Bronchial epithelial cell (primary cell): ENCODE results near the gene ADCY3. TPM values are rescaled to one million over a fixed set of nuclear protein-coding genes. Genes with fewer than 3 reads are reported as not detected.
A peak's percentile ranks its signal among the peaks of the same experiment; 100 is the strongest.

Source experiments
- DNase-seq: peaks from one replicate; pipeline ENCODE4 v3.0.0-alpha.2; 2010; ENCODE audit warnings: low read depth
- FAIRE-seq: peaks from 2 replicates; lab custom pipeline; 2011; peaks lifted over from hg19 to GRCh38; lab: Jason Lieb, UNC
- H3K27me3 ChIP-seq: 2 replicates; pipeline ENCODE4 v1.5.1; 2011; ENCODE audit warnings: low read length; ENCODE audit not compliant: control insufficient read depth, insufficient read depth
- H3K36me3 ChIP-seq: 2 replicates; pipeline ENCODE4 v1.5.1; 2011; ENCODE audit warnings: low read length; ENCODE audit not compliant: control insufficient read depth, insufficient read depth
- H3K4me3 ChIP-seq: 2 replicates; pipeline ENCODE4 v1.5.1; 2011; ENCODE audit warnings: mild to moderate bottlenecking, low read depth, low read length, control low read depth
- CTCF ChIP-seq: IDR thresholded peaks from 2 replicates; pipeline ENCODE4 v1.5.1; 2011; ENCODE audit warnings: mild to moderate bottlenecking, moderate library complexity, low read length, control low read depth, inconsistent platforms; ENCODE audit not compliant: insufficient read depth, severe bottlenecking
- total RNA-seq: library from RNA; depleted of rRNA; stranded (reverse); fragments of >200 nt; gene quantifications from 2 replicates; pipeline ENCODE4 v1.2.1, GENCODE V29; 2014

The ADCY3 gene
- total RNA-seq, 1 donor from 2014 or later = 31.1 TPM

- Histone ChIP-seq H3K27me3 (no peaks in the 10 kb centered on the region), H3K36me3 (no peaks in the 10 kb centered on the region), H3K4me3 (no peak overlapping the region)
- peak; percentile 81 for FAIRE-seq
- no peak for DNase-seq
- TF ChIP-seq CTCF = no peak
Observed at GRCh38 chr2:24771764-24772586, 148.1 kb downstream of the ADCY3 start.

- no peaks in the 10 kb centered on the region for H3K36me3 ChIP-seq
- H3K27me3 ChIP-seq = no peaks in the 10 kb centered on the region
- TF ChIP-seq CTCF = no peak
- no peak for DNase-seq
- no peak overlapping the region for H3K4me3 ChIP-seq
- no peak for FAIRE-seq
Observed at GRCh38 chr2:24771061-24771460, 149.0 kb downstream of the ADCY3 start.

Other genes starting within 250 kb of the ADCY3 start
- 11.8 and 13.8 TPM in 2 replicates for gene PTRHD1, start 126.8 kb downstream of the ADCY3 start, total RNA-seq
- 1.6 and 1.8 TPM in 2 replicates for gene CENPO, start 126.8 kb downstream of the ADCY3 start, total RNA-seq
- gene DNAJC27, start 51.7 kb upstream of the ADCY3 start, total RNA-seq = 5.3 and 7.2 TPM in 2 replicates
- gene EFR3B, start 121.8 kb upstream of the ADCY3 start, total RNA-seq = 0.13 TPM in 1 of 2 replicates, not detected in the other
- 0.26 and 0.64 TPM in 2 replicates for gene POMC, start 248.3 kb upstream of the ADCY3 start, total RNA-seq